Caco-2 (cell line): ENCODE results near the gene TAL2. TPM values are rescaled to one million over a fixed set of nuclear protein-coding genes. Genes with fewer than 3 reads are reported as not detected.

Experiments
- BruUV-seq: library from RNA; stranded (reverse); fragments of 400-500 nt; replicated peaks from 2 replicates; lab custom pipeline; 2021; lab: Mats Ljungman, UMichigan
- CTCF ChIA-PET: fragments of 300-600 bp; sonication (Branson Sonifier 250); formaldehyde crosslinking; loops from one replicate; lab custom pipeline; 2022; ENCODE audit warnings: antibody characterized with exemption; lab: Charles Lee
- POLR2A ChIA-PET: fragments of 300-600 bp; sonication (Branson Sonifier 250); formaldehyde crosslinking; loops from one replicate; lab custom pipeline; 2022; ENCODE audit warnings: antibody characterized with exemption; lab: Charles Lee
- DNase-seq, 2 experiments: peaks; one replicate each; pipeline versions ENCODE4 v3.0.0 to v3.0.0-alpha.2; 2020 to 2022
- H3K27me3 ChIP-seq: replicated peaks from 2 replicates; pipeline ENCODE4 v1.6.0; 2011; ENCODE audit warnings: low read length; ENCODE audit not compliant: control insufficient read depth, insufficient read depth
- H3K36me3 ChIP-seq: 2 replicates; pipeline ENCODE4 v1.5.1; 2011; ENCODE audit warnings: low read length; ENCODE audit not compliant: control insufficient read depth, insufficient read depth
- H3K4me1 ChIP-seq: fragments of 250-450 bp; sonication (Bioruptor Pico); 2 replicates; pipeline ENCODE4 v1.5.1; 2020; ENCODE audit warnings: mild to moderate bottlenecking
- H3K4me3 ChIP-seq: 2 replicates; pipeline ENCODE4 v1.5.1; 2011; ENCODE audit warnings: low read depth, mild to moderate bottlenecking, control low read depth, low read length
- H3K9me3 ChIP-seq: fragments of 250-450 bp; sonication (Bioruptor Pico); 2 replicates; pipeline ENCODE4 v1.5.1; 2020; ENCODE audit warnings: mild to moderate bottlenecking, moderate library complexity
- H3K27ac Mint-ChIP-seq: one replicate; pipeline ENCODE4 v1.8.0; 2022; ENCODE audit warnings: mixed read lengths; ENCODE audit not compliant: unreplicated experiment
- H3K27me3 Mint-ChIP-seq: one replicate; pipeline ENCODE4 v1.8.0; 2022; ENCODE audit warnings: mixed read lengths; ENCODE audit not compliant: insufficient read depth, unreplicated experiment
- H3K36me3 Mint-ChIP-seq: one replicate; pipeline ENCODE4 v1.8.0; 2022; ENCODE audit warnings: mild to moderate bottlenecking, mixed read lengths; ENCODE audit not compliant: insufficient read depth, unreplicated experiment
- H3K4me1 Mint-ChIP-seq: one replicate; pipeline ENCODE4 v1.8.0; 2022; ENCODE audit warnings: low read depth, mixed read lengths; ENCODE audit not compliant: unreplicated experiment
- H3K4me3 Mint-ChIP-seq: one replicate; pipeline ENCODE4 v1.8.0; 2022; ENCODE audit warnings: mild to moderate bottlenecking, moderate library complexity, mixed read lengths; ENCODE audit not compliant: unreplicated experiment
- H3K9me3 Mint-ChIP-seq: one replicate; pipeline ENCODE4 v1.8.0; 2022; ENCODE audit warnings: mixed read lengths; ENCODE audit not compliant: unreplicated experiment
- intact Hi-C: fragments of 100-400 bp; cut with micrococcal nuclease; formaldehyde crosslinking; loops from one replicate; pipeline ENCODE4 v1.10.0; 2022; ENCODE audit not compliant: unreplicated experiment
- total RNA-seq: library from RNA; stranded (reverse); gene quantifications from 2 replicates; pipeline ENCODE4 v1.2.3, GENCODE V29; 2022
- TF ChIP-seq, protein P1 (sequence below), 2 experiments: fragments of 200-600 bp in 1 of 2; IDR thresholded peaks; 1 replicate in 1 of 2; 2 replicates in 1 of 2; pipeline versions ENCODE4 v1.5.1 to v1.8.0; 2011 to 2022; ENCODE audit warnings: antibody characterized with exemption in 1 of 2, control low read depth in 1 of 2, inconsistent platforms in 1 of 2, low read depth in 1 of 2, low read length in 1 of 2, mild to moderate bottlenecking in 1 of 2, moderate library complexity in 1 of 2; ENCODE audit not compliant: insufficient read depth in 1 of 2, severe bottlenecking in 1 of 2, unreplicated experiment in 1 of 2

The TAL2 gene
- total RNA-seq, 1 experiment from 2014 or later = 1.00 TPM

DNA sequence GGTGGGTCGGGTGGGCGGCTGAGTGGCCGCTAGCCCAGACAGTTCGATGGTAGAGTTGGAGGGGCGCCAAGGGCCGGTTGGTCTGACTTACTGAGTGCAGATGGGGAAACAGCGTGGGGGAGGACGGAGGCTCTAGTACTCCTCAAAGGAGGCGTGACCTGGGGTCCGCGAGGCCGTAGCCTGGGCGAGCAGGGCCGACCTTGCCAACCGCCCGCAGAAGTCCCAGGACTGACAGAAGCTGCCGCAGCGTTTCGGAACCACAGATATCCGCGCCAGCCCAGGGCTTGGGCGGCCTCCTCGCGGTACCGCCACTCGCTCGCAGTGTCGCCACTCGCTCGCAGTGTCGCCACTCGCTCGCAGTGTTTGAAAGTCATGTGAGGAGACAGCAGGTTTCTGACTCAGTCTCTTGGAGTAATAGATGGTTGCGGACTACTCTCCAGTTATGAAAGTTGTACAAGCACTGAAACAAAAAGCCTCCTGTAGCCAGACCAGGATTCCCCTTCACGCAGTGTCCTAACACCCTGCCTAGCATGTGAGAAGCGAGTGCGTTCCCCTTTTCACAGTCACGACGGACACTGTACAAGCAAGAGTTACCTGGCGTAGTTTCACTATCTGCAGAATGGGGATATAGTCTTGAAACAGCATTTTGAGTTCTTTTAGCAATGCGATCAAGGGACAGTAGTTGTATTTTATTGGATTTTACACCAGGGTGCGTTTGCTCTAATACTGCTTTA lies 32.8 kb downstream of the TAL2 start:
- Mint-ChIP-seq H3K9me3 (no peaks in the 10 kb centered on the region), H3K36me3 (no peaks in the 10 kb centered on the region), H3K4me3 (peak overlapping the region; percentile 75), H3K27ac (no peak overlapping the region), H3K27me3 (peaks cover 3% of the 10 kb centered on the region), H3K4me1 (peaks cover 11% of the 10 kb centered on the region)
- ChIA-PET CTCF (interaction anchor here (1.0 to 1.7 kb wide), 3 partner anchors 23 to 57 kb away, joined by 4 to 10 read pairs (median 5); no protein-coding TSS in a partner anchor), POLR2A (interaction anchor here (1.0 kb wide), 1 partner anchor 61 kb away, joined by 4 read pairs; no protein-coding TSS in a partner anchor)
- intact Hi-C loops = loop anchor here (1.0 to 10.0 kb wide), 4 partner anchors 24 to 250 kb away; partner anchors contain the start of gene FSD1L
- Histone ChIP-seq H3K36me3 (no peaks in the 10 kb centered on the region), H3K27me3 (no peaks in the 10 kb centered on the region), H3K4me1 (0 out of 2 replicates have a peak, but pooled peaks cover 18% of the 10 kb centered on the region), H3K9me3 (no peaks in the 10 kb centered on the region), H3K4me3 (peak overlapping the region; percentile 95)
- BruUV-seq = TSS peak; percentile 37
- TF ChIP-seq, protein P1, sequence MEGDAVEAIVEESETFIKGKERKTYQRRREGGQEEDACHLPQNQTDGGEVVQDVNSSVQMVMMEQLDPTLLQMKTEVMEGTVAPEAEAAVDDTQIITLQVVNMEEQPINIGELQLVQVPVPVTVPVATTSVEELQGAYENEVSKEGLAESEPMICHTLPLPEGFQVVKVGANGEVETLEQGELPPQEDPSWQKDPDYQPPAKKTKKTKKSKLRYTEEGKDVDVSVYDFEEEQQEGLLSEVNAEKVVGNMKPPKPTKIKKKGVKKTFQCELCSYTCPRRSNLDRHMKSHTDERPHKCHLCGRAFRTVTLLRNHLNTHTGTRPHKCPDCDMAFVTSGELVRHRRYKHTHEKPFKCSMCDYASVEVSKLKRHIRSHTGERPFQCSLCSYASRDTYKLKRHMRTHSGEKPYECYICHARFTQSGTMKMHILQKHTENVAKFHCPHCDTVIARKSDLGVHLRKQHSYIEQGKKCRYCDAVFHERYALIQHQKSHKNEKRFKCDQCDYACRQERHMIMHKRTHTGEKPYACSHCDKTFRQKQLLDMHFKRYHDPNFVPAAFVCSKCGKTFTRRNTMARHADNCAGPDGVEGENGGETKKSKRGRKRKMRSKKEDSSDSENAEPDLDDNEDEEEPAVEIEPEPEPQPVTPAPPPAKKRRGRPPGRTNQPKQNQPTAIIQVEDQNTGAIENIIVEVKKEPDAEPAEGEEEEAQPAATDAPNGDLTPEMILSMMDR (IDR thresholded peaks at IDR 0.05; ENCODE audit: insufficient read depth in 1 of 2, low read depth in 1 of 2, low read length in 1 of 2, severe bottlenecking in 1 of 2, unreplicated experiment in 1 of 2) = no peak
- DNase-seq = peak; percentile 67 to 70

DNA sequence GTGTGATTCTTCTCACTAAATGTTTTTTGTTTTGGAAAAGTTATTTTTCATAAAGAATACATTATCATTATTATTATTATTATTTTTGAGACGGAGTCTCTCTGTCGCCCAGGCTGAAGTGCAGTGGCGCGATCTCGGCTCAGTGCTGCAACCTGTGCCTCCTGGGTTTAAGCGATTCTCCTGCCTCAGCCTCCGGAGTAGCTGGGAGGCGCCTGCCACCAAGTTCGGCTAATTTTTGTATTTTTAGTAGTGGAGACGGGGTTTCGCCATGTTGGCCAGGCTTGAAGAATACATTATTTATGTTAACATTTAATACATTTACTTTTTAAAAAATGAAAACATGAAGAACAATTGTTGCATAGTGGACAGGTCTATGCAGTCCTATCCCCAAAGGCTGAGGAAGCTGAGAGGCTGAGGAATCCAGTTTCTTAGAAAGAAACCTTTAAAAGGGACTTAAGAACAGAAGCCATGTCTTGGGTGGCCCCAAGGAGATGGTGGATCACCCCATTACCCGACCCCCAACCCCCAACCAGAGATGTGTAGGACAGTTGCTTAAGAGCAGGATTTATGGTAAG lies 34.0 kb downstream of the TAL2 start:
- Mint-ChIP-seq H3K27ac (no peak overlapping the region), H3K4me3 (no peak overlapping the region), H3K9me3 (no peaks in the 10 kb centered on the region), H3K27me3 (no peaks in the 10 kb centered on the region), H3K4me1 (peaks cover 11% of the 10 kb centered on the region), H3K36me3 (no peaks in the 10 kb centered on the region)
- Histone ChIP-seq H3K9me3 (no peaks in the 10 kb centered on the region), H3K4me3 (no peak overlapping the region), H3K36me3 (no peaks in the 10 kb centered on the region), H3K27me3 (no peaks in the 10 kb centered on the region), H3K4me1 (peaks cover 29% of the 10 kb centered on the region; the same call in 1 of the 2 replicates)
- DNase-seq = no peak
- ChIA-PET CTCF (no interaction called here), POLR2A (no interaction called here)
- intact Hi-C loops = loop anchor here (10.0 kb wide), 1 partner anchor 252 kb away; the partner anchor contains the start of gene FSD1L
- TF ChIP-seq, protein P1 (IDR thresholded peaks at IDR 0.05; ENCODE audit: insufficient read depth in 1 of 2, low read depth in 1 of 2, low read length in 1 of 2, severe bottlenecking in 1 of 2, unreplicated experiment in 1 of 2) = no peak
- BruUV-seq = no TSS peak

DNA sequence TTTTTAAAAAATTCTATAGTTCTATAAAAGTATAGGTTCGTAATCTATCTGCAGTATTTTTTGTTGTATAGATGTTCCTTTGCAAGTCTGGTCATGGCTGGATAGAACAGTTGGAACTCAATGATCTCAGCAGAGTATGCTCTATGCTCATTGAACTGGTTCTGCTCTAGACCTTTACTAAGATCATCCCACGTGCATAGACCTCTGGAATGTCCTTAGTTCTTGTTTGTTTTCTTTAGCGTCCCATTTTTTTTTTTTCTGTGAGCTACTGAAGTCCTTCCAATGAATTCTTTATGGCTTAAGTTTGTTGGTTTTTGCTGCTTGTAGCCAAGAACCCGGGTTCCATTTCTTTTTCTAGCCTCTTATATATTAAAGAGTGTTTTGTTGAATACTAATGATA lies 35.6 kb downstream of the TAL2 start:
- TF ChIP-seq, protein P1 (IDR thresholded peaks at IDR 0.05; ENCODE audit: insufficient read depth in 1 of 2, low read depth in 1 of 2, low read length in 1 of 2, severe bottlenecking in 1 of 2, unreplicated experiment in 1 of 2) = no peak
- Histone ChIP-seq H3K4me3 (no peak overlapping the region), H3K36me3 (no peaks in the 10 kb centered on the region), H3K27me3 (no peaks in the 10 kb centered on the region), H3K4me1 (peaks cover 31% of the 10 kb centered on the region; the same call in 1 of the 2 replicates), H3K9me3 (no peaks in the 10 kb centered on the region)
- Mint-ChIP-seq H3K4me1 (peaks cover 11% of the 10 kb centered on the region), H3K36me3 (no peaks in the 10 kb centered on the region), H3K27ac (no peak overlapping the region), H3K27me3 (no peaks in the 10 kb centered on the region), H3K4me3 (no peak overlapping the region), H3K9me3 (no peaks in the 10 kb centered on the region)
- intact Hi-C loops = loop anchor here (10.0 kb wide), 1 partner anchor 253 kb away; the partner anchor contains the start of gene FSD1L
- peak in 1 of 2 experiments; percentile 43 for DNase-seq
- POLR2A ChIA-PET = interaction anchor here (0.6 kb wide), 1 partner anchor 920 kb away, joined by 3 read pairs; no protein-coding TSS in a partner anchor
- CTCF ChIA-PET = interaction anchor here (0.6 to 1.0 kb wide), 2 partner anchors 20 to 41 kb away, joined by 3 read pairs; no protein-coding TSS in a partner anchor
- no TSS peak for BruUV-seq
